IMR-90 (cell line): ENCODE data around the gene ASB13.

Experiments
- BHLHE40 ChIP-seq: fragments of 150-350 bp; IDR thresholded peaks from 2 replicates; pipeline ENCODE4 v1.6.1; 2016; ENCODE audit warnings: mild to moderate bottlenecking, low read depth, low read length
- CTCF ChIP-seq: conservative IDR thresholded peaks from 2 replicates; pipeline ENCODE4 v1.5.1; 2012; ENCODE audit warnings: mild to moderate bottlenecking, low read depth, low read length, improper control_type of control experiment
- MAZ ChIP-seq: IDR thresholded peaks from 2 replicates; pipeline ENCODE4 v1.6.1; 2012; ENCODE audit warnings: low read depth, mild to moderate bottlenecking, low read length, improper control_type of control experiment, moderate library complexity, borderline replicate concordance
- MXI1 ChIP-seq: IDR thresholded peaks from 2 replicates; pipeline ENCODE4 v1.6.1; 2012; ENCODE audit warnings: low read depth, mild to moderate bottlenecking, low read length, moderate library complexity, borderline replicate concordance
- NFE2L2 ChIP-seq: fragments of 150-350 bp; IDR thresholded peaks from 2 replicates; pipeline ENCODE4 v1.6.1; 2016; ENCODE audit warnings: low read depth, mild to moderate bottlenecking, low read length
- POLR2A ChIP-seq: IDR thresholded peaks from 2 replicates; pipeline ENCODE4 v1.6.1; 2012; ENCODE audit warnings: mild to moderate bottlenecking, low read depth, low read length
- RAD21 ChIP-seq: IDR thresholded peaks from 2 replicates; pipeline ENCODE4 v1.6.1; 2012; ENCODE audit warnings: low read length, improper control_type of control experiment
- RFX5 ChIP-seq: IDR thresholded peaks from 2 replicates; pipeline ENCODE4 v1.8.0; 2012; ENCODE audit warnings: low read depth, mild to moderate bottlenecking, low read length, moderate library complexity
- TF ChIP-seq, protein P1 (sequence below): fragments of 150-350 bp; IDR thresholded peaks from 2 replicates; pipeline ENCODE4 v1.6.1; 2017; ENCODE audit warnings: mild to moderate bottlenecking, antibody characterized with exemption, low read length, low read depth
- TF ChIP-seq, protein P2 (sequence below): fragments of 150-350 bp; IDR thresholded peaks from 2 replicates; pipeline ENCODE4 v1.6.1; 2016; ENCODE audit warnings: low read depth, mild to moderate bottlenecking, low read length, moderate library complexity, borderline replicate concordance

DNA sequence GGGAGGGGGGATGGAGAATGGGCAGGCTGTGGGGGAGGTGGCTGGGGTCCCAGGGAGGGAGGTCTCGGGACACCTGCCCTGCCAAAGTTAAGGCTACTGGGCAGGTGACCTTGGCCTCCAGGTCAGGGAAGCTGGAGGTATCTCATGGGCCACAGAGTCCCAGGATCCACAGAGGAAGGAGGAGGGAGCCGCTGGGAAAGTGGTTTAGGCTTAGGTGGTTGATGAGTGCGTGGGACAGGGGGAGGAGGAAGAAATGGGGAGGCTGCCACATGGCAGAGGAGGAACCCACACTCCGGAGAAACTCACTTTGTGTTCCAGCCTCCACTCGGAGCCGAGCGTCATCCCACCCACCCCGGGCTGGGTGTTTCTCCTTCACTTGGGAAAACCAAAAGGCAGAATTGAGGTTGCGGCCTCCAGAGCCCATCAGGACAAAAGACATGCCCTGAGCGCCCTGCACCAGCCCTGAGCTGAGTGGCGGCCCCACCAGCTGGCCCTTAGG, 46.1 kb downstream of the ASB13 start:
- TF ChIP-seq CTCF (no peak), RAD21 (no peak), POLR2A (no peak), RFX5 (no peak), BHLHE40 (no peak), NFE2L2 (no peak), MAZ (no peak), MXI1 (no peak)
- TF ChIP-seq, protein P1, sequence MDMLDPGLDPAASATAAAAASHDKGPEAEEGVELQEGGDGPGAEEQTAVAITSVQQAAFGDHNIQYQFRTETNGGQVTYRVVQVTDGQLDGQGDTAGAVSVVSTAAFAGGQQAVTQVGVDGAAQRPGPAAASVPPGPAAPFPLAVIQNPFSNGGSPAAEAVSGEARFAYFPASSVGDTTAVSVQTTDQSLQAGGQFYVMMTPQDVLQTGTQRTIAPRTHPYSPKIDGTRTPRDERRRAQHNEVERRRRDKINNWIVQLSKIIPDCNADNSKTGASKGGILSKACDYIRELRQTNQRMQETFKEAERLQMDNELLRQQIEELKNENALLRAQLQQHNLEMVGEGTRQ, result no peak
- TF ChIP-seq, protein P2, sequence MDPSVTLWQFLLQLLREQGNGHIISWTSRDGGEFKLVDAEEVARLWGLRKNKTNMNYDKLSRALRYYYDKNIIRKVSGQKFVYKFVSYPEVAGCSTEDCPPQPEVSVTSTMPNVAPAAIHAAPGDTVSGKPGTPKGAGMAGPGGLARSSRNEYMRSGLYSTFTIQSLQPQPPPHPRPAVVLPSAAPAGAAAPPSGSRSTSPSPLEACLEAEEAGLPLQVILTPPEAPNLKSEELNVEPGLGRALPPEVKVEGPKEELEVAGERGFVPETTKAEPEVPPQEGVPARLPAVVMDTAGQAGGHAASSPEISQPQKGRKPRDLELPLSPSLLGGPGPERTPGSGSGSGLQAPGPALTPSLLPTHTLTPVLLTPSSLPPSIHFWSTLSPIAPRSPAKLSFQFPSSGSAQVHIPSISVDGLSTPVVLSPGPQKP, result no peak
